Karpas-422 (cell line): ENCODE results near the gene TGFA. TPM values are rescaled to one million over a fixed set of nuclear protein-coding genes. Genes with fewer than 3 reads are reported as not detected.

Experiments
- DNase-seq: peaks from one replicate; pipeline ENCODE4 v3.0.0-alpha.2; 2015
- H2AFZ ChIP-seq: fragments of 200-600 bp; sonication (generic); 2 replicates; pipeline ENCODE4 v1.6.1; 2014; ENCODE audit warnings: antibody characterized with exemption, low read length, mixed read lengths
- H3K27ac ChIP-seq: fragments of 200-600 bp; sonication (generic); 2 replicates; pipeline ENCODE4 v1.5.1; 2014; ENCODE audit warnings: mild to moderate bottlenecking, low read length, moderate library complexity
- H3K27me3 ChIP-seq: fragments of 200-600 bp; sonication (generic); 2 replicates; pipeline ENCODE4 v1.6.1; 2014; ENCODE audit warnings: low read length, mixed read lengths
- H3K36me3 ChIP-seq: fragments of 200-600 bp; sonication (generic); 2 replicates; pipeline ENCODE4 v1.6.1; 2014; ENCODE audit warnings: low read length, mixed read lengths; ENCODE audit not compliant: insufficient read depth
- H3K4me1 ChIP-seq: fragments of 200-600 bp; sonication (generic); 2 replicates; pipeline ENCODE4 v1.6.1; 2014; ENCODE audit warnings: mild to moderate bottlenecking, low read length, mixed read lengths
- H3K4me2 ChIP-seq: fragments of 200-600 bp; sonication (generic); 2 replicates; pipeline ENCODE4 v1.6.1; 2014; ENCODE audit warnings: low read length, low read depth, mild to moderate bottlenecking; ENCODE audit not compliant: poor library complexity, severe bottlenecking
- H3K4me3 ChIP-seq: fragments of 200-600 bp; sonication (generic); 2 replicates; pipeline ENCODE4 v1.5.1; 2014; ENCODE audit warnings: mild to moderate bottlenecking, antibody characterized with exemption, low read length, mixed read lengths
- H3K79me2 ChIP-seq: fragments of 200-600 bp; sonication (generic); 2 replicates; pipeline ENCODE4 v1.6.1; 2014; ENCODE audit warnings: mild to moderate bottlenecking, low read length, mixed read lengths
- H3K9ac ChIP-seq: fragments of 200-600 bp; sonication (generic); 2 replicates; pipeline ENCODE4 v1.6.0; 2014; ENCODE audit warnings: low read length
- H3K9me2 ChIP-seq: fragments of 200-600 bp; sonication (generic), shearing (Covaris generic); replicated peaks from 2 replicates; pipeline ENCODE4 v1.6.0; 2014; ENCODE audit warnings: mild to moderate bottlenecking, low read length, moderate library complexity; ENCODE audit not compliant: insufficient read depth
- H3K9me3 ChIP-seq: fragments of 300-700, 200-600 bp; sonication (generic); 2 replicates; pipeline ENCODE4 v1.6.1; 2014; ENCODE audit warnings: low read length, mixed read lengths
- H4K20me1 ChIP-seq: fragments of 200-600 bp; sonication (generic); 2 replicates; pipeline ENCODE4 v1.6.1; 2014; ENCODE audit warnings: mild to moderate bottlenecking, antibody characterized with exemption, low read length, low read depth; ENCODE audit not compliant: insufficient read depth
- total RNA-seq: library from RNA; depleted of rRNA; stranded (reverse); fragments of >200 nt; shearing (Covaris generic); gene quantifications from 2 replicates; pipeline ENCODE4 v1.2.3, GENCODE V29; 2014; ENCODE audit warnings: low replicate concordance

Gene TGFA
- total RNA-seq, 1 experiment from 2014 or later, result not detected

DNA sequence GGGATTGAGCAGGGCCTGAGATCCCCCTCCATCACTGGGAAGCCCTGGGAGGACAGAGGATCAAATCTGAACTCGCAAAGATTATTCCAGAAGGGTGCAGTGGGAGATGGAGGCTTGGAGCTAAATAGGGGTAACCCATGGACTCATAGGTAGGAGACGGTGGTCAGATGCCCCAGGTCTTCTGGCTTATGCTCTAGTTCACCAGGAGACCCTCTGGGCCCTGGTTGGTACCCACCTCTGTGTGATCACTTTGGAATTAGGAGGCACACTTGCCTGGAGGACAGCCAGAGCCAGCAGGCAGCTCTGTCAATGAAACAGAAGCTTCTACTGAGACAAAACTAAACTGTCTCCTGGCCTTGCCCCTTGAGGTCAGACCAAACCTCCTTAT lies 110.6 kb downstream of the TGFA start:
- no peak for DNase-seq
- Histone ChIP-seq H3K4me1 (no peaks in the 10 kb centered on the region), H3K79me2 (no peaks in the 10 kb centered on the region), H3K9ac (no peak overlapping the region), H4K20me1 (no peaks in the 10 kb centered on the region), H3K27me3 (no peaks in the 10 kb centered on the region; the same call in 1 of the 2 replicates), H3K27ac (no peak overlapping the region), H3K4me3 (no peak overlapping the region), H3K9me2 (no peaks in the 10 kb centered on the region), H3K9me3 (no peaks in the 10 kb centered on the region), H2AFZ (no peak overlapping the region), H3K4me2 (no peak overlapping the region), H3K36me3 (no peaks in the 10 kb centered on the region)

DNA sequence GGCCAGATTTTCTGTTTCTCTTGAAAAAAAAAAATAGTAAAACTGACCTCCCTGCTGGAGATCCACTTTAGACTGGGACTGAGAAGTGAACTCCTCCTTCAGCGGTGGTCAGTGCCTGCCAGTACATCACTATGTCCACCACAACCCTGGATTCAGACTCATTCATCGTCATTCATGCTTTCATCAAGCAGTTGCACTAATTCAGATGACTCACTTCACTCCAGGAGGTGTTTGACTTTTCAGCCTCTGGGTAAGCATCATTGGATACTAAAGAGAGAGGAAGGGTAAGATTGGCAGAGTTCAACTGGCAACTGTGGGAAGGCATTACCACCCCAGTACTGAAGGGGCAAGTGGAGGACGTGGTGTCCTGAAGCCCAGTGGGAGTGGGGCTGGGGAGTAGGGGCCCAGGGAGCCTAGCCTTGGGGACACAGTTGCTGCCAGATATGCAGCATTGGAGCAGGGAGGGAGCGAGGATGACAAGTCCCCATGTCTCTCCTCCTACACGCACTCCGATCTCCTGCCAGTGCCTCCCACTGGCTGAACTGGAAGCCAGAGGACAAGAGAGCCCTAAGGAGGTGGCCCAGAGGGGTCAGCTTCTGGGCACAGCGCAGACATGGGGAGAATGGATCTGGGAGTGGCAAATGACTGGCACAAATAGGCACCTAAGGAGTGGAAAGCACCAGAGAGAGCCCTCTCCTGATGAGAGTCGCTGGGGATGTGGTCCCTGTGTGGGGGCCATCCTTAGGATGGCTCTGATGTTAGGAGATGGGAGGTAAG lies 111.1 kb downstream of the TGFA start:
- Histone ChIP-seq H3K4me1 (no peaks in the 10 kb centered on the region), H2AFZ (no peak overlapping the region), H3K27ac (no peak overlapping the region), H4K20me1 (no peaks in the 10 kb centered on the region), H3K36me3 (no peaks in the 10 kb centered on the region), H3K9ac (no peak overlapping the region), H3K27me3 (no peaks in the 10 kb centered on the region; the same call in 1 of the 2 replicates), H3K9me3 (no peaks in the 10 kb centered on the region), H3K79me2 (no peaks in the 10 kb centered on the region), H3K4me3 (no peak overlapping the region), H3K4me2 (no peak overlapping the region), H3K9me2 (no peaks in the 10 kb centered on the region)
- no peak for DNase-seq

GRCh38 chr2:70440621-70441020 lies 113.0 kb downstream of the TGFA start:
- no peak for DNase-seq
- H3K27ac ChIP-seq, result no peak overlapping the region
- no peaks in the 10 kb centered on the region for H3K79me2 ChIP-seq
- no peaks in the 10 kb centered on the region for H3K9me2 ChIP-seq
- H3K4me3 ChIP-seq, result no peak overlapping the region
- H3K36me3 ChIP-seq, result no peaks in the 10 kb centered on the region
- no peak overlapping the region for H3K9ac ChIP-seq
- no peaks in the 10 kb centered on the region for H4K20me1 ChIP-seq
- no peak overlapping the region for H3K4me2 ChIP-seq
- no peaks in the 10 kb centered on the region for H3K9me3 ChIP-seq
- no peaks in the 10 kb centered on the region for H3K27me3 ChIP-seq
- H3K4me1 ChIP-seq, result no peaks in the 10 kb centered on the region
- H2AFZ ChIP-seq, result no peak overlapping the region

DNA sequence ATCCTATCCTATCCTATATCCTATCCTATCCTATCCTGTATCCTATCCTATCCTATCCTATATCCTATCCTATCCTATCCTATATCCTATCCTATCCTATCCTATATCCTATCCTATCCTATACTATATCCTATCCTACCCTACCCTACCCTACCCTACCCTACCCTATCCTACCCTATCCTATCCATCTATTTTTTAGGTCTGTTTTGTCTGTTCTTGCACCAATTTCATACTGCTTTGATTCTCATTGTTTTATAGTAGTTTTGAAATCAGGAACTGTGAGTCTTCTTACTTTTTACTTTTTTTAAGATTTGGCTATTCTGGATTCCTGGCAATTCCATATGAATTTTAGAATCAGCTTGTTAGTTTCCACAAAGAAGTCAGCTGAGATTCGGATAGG lies 118.5 kb downstream of the TGFA start:
- H3K4me3 ChIP-seq, result no peak overlapping the region
- H3K27me3 ChIP-seq, result no peaks in the 10 kb centered on the region
- no peak overlapping the region for H3K4me2 ChIP-seq
- no peak for DNase-seq
- no peaks in the 10 kb centered on the region for H3K36me3 ChIP-seq
- no peak overlapping the region for H2AFZ ChIP-seq
- H3K9ac ChIP-seq, result no peak overlapping the region
- H3K9me2 ChIP-seq, result no peaks in the 10 kb centered on the region
- no peaks in the 10 kb centered on the region for H3K9me3 ChIP-seq
- no peaks in the 10 kb centered on the region for H3K79me2 ChIP-seq
- no peaks in the 10 kb centered on the region for H4K20me1 ChIP-seq
- no peak overlapping the region for H3K27ac ChIP-seq
- no peaks in the 10 kb centered on the region for H3K4me1 ChIP-seq

- Histone ChIP-seq H3K9me2 (no peaks in the 10 kb centered on the region), H3K36me3 (no peaks in the 10 kb centered on the region), H2AFZ (no peak overlapping the region), H3K27ac (no peak overlapping the region), H3K4me3 (no peak overlapping the region), H3K27me3 (no peaks in the 10 kb centered on the region), H3K79me2 (no peaks in the 10 kb centered on the region), H3K9me3 (no peaks in the 10 kb centered on the region), H3K9ac (no peak overlapping the region), H3K4me1 (no peaks in the 10 kb centered on the region), H3K4me2 (no peak overlapping the region), H4K20me1 (no peaks in the 10 kb centered on the region)
- DNase-seq, result no peak
Observed at GRCh38 chr2:70433315-70433714, 120.3 kb downstream of the TGFA start.

- H3K27ac ChIP-seq, result no peak overlapping the region
- H4K20me1 ChIP-seq, result no peaks in the 10 kb centered on the region
- no peaks in the 10 kb centered on the region for H3K36me3 ChIP-seq
- no peak for DNase-seq
- H3K27me3 ChIP-seq, result no peaks in the 10 kb centered on the region
- H3K79me2 ChIP-seq, result no peaks in the 10 kb centered on the region
- H3K4me1 ChIP-seq, result no peaks in the 10 kb centered on the region
- H3K9me2 ChIP-seq, result no peaks in the 10 kb centered on the region
- H3K9ac ChIP-seq, result no peak overlapping the region
- H3K9me3 ChIP-seq, result no peaks in the 10 kb centered on the region
- no peak overlapping the region for H2AFZ ChIP-seq
- no peak overlapping the region for H3K4me3 ChIP-seq
- H3K4me2 ChIP-seq, result no peak overlapping the region
Observed at GRCh38 chr2:70431716-70432347, 121.8 kb downstream of the TGFA start.

DNA sequence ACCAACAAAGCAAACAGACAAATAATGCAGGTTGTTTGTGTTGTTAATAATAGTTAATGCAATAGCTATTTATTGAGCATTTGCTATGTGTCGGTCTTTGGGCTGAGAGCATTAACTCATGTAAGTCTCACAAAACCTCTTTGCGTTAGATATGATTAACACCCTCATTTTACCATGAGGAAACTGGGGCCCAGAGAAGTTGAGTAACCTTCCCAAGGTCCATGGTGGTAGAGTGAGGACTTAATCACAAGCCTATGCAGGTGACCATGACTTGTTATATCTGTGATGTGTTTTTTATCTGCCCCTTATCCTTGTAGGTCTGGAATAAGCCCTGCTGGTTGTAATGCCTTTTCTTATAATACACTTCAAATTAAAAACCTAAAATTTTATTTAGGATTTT lies 127.3 kb downstream of the TGFA start:
- no peak overlapping the region for H3K27ac ChIP-seq
- no peak for DNase-seq
- no peak overlapping the region for H2AFZ ChIP-seq

DNA sequence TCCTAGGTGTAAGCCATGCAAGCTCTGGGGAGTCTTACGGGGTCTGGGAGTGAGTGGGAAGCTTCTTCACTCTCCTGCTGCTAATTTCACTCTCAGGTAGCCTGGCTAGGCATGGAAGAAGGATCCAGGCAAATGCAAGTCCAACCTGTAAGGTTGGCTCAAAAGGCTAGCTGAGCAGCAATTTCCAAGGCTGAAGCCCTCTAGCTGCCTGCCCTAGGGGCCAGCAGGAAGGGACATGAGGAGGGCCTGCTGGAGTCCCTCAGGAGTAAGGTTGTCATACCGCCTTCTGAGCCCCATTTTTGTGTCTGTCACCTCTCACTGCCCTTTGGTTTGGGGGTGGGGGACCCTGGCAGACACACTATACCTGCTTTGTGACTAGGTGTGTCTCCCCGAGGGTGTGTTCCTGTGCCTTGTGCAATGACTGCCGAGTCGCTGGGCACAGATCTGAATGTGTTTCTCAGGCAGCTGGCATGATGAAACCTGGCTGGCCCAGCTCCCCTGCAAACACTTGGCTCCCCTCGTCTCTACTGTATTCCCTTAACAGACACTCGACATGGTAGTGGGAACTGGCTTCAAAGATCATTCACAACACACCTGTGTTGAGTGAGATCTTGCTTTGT lies 127.8 kb downstream of the TGFA start:
- no peak overlapping the region for H3K4me2 ChIP-seq
- H3K79me2 ChIP-seq, result no peaks in the 10 kb centered on the region
- no peaks in the 10 kb centered on the region for H3K36me3 ChIP-seq
- H4K20me1 ChIP-seq, result no peaks in the 10 kb centered on the region
- no peaks in the 10 kb centered on the region for H3K4me1 ChIP-seq
- DNase-seq, result no peak
- H2AFZ ChIP-seq, result no peak overlapping the region
- no peak overlapping the region for H3K27ac ChIP-seq
- no peak overlapping the region for H3K4me3 ChIP-seq
- H3K27me3 ChIP-seq, result peaks cover 2% of the 10 kb centered on the region; the same call in 1 of the 2 replicates
- H3K9ac ChIP-seq, result no peak overlapping the region
- no peaks in the 10 kb centered on the region for H3K9me3 ChIP-seq
- H3K9me2 ChIP-seq, result no peaks in the 10 kb centered on the region

More for the DNA sequence above, 127.3 kb downstream of the TGFA start:
- Histone ChIP-seq H3K27me3 (peaks cover 2% of the 10 kb centered on the region; the same call in 1 of the 2 replicates), H4K20me1 (no peaks in the 10 kb centered on the region), H3K9ac (no peak overlapping the region), H3K4me2 (no peak overlapping the region), H3K36me3 (no peaks in the 10 kb centered on the region), H3K9me2 (no peaks in the 10 kb centered on the region), H3K4me3 (no peak overlapping the region), H3K4me1 (no peaks in the 10 kb centered on the region), H3K79me2 (no peaks in the 10 kb centered on the region), H3K9me3 (no peaks in the 10 kb centered on the region)
